ENCODE measurements around the gene CSNK1G3. TPM values are rescaled to one million over a fixed set of nuclear protein-coding genes. Genes with fewer than 3 reads are reported as not detected.
"Not testable (repeated sequence)": the region's sequence is repeated elsewhere in the genome, so short reads cannot be mapped to it uniquely, and the experiment has no call there.

The CSNK1G3 gene
- 55.7 TPM in 2 replicates for total RNA-seq (2014; rRNA removed; shearing (Covaris generic); ENCODE audit: low replicate concordance)

DNA sequence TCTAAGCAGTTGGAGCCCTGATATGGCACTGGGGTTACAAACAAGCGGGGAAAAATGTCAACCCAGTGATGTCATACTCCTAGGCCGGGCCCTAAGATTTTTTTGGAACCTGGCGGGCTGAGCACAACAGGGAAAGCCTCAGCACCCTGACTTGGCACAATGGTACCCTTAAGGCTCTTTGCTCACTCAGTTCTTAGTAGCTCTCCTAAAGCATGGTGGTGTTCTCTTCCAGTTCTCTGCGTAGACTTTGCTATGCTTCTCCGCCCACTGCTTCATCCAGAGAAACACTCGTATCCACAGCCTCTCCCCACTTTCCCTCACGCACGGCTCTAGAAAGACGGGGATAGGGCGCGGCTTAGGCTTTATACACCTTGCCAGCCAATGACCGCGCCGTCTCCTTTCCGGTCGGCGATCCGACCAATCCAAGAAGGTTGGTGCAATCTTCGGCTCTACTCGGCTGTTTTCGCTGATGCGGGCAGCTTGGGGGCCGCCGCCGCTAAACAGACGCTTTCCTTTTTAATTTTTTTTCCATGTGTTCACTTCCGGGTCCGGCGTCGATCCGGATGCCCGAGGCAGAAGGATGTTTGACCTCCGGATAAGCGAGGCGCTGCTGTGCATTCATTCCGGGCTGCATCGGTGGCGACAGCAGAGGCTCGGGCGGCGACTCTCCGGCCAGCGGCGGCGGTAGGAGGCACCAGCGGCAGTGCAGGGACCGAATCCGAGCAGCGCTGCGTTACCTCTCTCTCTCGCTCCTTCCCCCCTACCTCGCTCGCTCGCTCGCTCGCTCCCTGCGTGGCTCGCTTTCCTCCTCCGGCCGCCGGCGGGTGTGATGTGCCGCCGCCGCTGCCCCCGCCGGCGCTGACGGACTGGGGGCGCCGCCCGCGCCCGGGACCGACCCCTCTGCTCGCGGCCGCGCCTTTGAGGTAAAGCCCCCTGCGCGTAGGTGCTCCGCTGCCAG is at the start of gene CSNK1G3:
Gene CSNK1G3 (plus strand): TSS at position 530 of the 958 bp plus-strand sequence. CDS start 33,487 bp downstream, outside the sequence.
- peak within 1 kb of the TSS; percentile 83 for H3K4me3 ChIP-seq
- peak; percentile 99 for DNase-seq
- H3K9me3 ChIP-seq: no peaks in the 10 kb centered on the region
- no peaks in the 10 kb centered on the region for H3K27me3 ChIP-seq
- no peaks in the 10 kb centered on the region for H3K36me3 ChIP-seq

DNA sequence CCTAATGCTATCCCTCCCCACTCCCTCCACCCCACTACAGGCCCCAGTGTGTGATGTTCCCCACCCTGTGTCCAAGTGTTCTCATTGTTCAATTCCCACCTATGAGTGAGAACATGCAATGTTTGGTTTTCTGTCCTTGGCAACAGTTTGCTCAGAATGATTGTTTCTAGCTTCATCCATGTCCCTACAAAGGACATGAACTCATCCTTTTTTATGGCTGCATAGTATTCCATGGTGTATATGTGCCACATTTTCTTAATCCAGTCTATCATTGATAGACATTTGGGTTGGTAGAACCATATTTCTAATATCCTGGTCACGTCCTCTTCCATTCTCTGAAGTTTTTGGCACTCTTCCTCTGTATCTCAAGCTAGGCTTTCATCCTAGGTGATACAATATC is 45.1 kb upstream of the CSNK1G3 start:
- DNase-seq, H3K27me3 ChIP-seq, H3K4me3 ChIP-seq, H3K9me3 ChIP-seq, H3K36me3 ChIP-seq: not testable (repeated sequence)

DNA sequence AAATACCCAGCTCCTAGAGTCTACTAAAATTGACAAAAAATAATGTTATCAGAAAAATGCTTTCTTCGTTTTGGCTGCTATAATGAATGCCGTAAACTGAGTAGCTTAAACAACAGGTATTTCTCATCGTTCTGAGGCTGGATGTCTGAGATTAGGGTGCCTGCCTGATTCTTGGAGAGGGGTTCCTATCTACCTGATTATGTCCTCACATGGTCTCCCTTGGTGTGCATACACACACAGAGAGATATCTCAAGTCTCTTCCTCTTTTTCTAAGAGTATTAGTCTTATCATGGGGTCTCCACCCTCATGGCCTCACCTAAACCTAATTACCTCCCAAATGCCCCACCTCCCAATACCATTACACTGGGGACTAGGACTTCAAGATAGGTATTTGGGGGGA is 40.6 kb upstream of the CSNK1G3 start:
- no peaks in the 10 kb centered on the region for H3K9me3 ChIP-seq
- no peak for DNase-seq
- no peaks in the 10 kb centered on the region for H3K36me3 ChIP-seq
- no peaks in the 10 kb centered on the region; the same call in 1 of the 2 replicates for H3K27me3 ChIP-seq
- no peak overlapping the region for H3K4me3 ChIP-seq

DNA sequence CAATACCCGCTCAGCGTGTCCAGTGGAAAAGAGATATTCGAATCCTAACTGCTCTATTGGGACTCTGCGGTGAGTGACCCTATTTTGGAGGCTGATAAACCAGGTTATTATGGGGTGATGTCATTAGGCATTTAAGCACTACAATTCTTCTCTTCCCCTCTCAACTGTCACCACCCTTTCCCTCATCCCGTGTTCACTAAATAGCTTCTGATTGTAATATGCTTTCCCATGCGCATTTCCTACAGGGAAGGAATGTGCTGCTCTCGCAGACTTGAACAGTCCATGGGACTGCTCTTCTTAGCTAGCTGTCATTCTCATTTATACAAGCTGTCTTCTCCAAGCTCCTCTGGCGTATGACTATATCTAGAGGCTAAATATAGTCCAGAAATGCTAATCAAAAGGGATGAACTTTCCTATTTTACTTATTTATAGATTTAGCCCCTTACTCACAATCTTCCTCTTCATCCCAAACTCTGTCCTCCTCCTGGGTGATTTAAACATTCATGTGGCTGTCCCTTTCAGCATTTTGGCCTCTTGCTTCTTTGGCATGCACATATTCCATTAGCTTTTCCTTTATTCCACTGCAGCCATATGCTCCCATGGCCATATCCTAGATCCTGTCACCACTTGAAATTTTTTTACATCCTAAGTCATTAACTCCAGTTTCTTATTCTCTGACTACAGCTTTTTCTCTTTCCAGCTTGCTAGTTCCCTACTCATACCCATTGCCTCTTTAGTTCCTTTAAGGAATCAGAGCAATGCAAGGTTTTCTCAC is 39.6 kb upstream of the CSNK1G3 start:
- Histone ChIP-seq H3K36me3 (no peaks in the 10 kb centered on the region), H3K27me3 (no peaks in the 10 kb centered on the region)

DNA sequence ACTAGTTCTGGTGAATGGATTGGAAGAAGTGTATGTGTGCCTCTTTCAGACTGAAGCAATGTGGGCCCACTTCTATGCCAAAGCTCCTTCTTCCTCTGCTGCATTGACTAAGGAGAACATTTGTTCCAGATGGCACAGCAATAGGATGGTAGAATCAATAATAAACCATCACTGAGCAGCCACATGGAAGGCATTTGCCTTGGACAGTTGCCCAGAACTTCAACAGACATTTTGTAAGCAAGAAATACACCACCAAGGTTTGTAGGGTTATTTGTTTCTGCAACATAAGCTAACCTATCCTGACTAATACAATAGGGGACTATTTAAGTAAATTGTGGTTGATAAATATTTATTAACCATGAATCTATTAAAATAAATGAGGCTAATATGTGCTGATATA is 37.7 kb upstream of the CSNK1G3 start:
- peaks cover 4% of the 10 kb centered on the region; the same call in 1 of the 2 replicates for H3K27me3 ChIP-seq
- H3K4me3 ChIP-seq: no peak overlapping the region
- H3K36me3 ChIP-seq: no peaks in the 10 kb centered on the region
- no peaks in the 10 kb centered on the region for H3K9me3 ChIP-seq
- DNase-seq: no peak

More for the DNA sequence above, 39.6 kb upstream of the CSNK1G3 start:
- no peak overlapping the region for H3K4me3 ChIP-seq
- DNase-seq: no peak
- H3K9me3 ChIP-seq: no peaks in the 10 kb centered on the region

DNA sequence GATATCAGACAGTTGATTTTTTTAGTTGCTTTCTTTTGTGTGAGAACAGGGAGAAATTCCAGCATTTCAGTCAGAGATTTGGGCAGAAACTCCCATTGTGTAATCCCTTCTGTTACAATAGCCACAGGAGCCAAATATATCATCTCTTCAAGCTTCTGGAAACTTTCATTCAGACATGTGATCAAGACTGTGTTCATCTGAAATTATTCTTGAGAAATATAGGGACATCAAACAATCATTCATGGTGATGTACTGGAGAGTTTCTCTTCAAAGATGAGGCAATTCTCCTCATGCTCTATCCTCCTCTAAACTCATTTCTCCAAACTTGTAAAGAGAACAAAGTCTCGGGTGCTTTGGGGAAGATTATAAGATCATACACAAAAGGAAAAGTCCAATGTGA is 35.2 kb upstream of the CSNK1G3 start:
- no peak for DNase-seq
- Histone ChIP-seq H3K27me3 (peaks cover 4% of the 10 kb centered on the region; the same call in 1 of the 2 replicates), H3K4me3 (no peak overlapping the region), H3K36me3 (no peaks in the 10 kb centered on the region), H3K9me3 (no peaks in the 10 kb centered on the region)

DNA sequence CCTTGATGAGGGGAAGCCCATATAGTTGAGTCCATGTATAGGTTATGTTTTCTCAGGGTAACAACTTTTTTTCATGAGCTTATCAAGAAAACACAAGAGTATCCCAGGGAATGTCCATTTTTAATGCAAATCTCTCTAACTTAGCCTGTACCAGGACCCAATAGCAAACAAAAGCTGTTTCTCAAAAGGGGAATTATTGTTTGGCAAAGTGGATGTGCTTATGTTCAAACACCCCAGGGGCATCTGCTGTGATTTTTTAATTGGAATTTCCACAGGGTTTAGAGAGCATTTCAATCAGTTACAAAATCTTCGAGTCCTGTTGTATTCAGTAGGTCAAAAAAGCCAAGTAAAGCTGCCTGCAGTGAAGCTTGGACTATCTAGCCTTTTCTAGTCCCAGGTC is 33.4 kb upstream of the CSNK1G3 start:
- no peaks in the 10 kb centered on the region for H3K36me3 ChIP-seq
- no peak overlapping the region for H3K4me3 ChIP-seq
- peaks cover 4% of the 10 kb centered on the region; the same call in 1 of the 2 replicates for H3K27me3 ChIP-seq
- DNase-seq: no peak
- no peaks in the 10 kb centered on the region for H3K9me3 ChIP-seq

DNA sequence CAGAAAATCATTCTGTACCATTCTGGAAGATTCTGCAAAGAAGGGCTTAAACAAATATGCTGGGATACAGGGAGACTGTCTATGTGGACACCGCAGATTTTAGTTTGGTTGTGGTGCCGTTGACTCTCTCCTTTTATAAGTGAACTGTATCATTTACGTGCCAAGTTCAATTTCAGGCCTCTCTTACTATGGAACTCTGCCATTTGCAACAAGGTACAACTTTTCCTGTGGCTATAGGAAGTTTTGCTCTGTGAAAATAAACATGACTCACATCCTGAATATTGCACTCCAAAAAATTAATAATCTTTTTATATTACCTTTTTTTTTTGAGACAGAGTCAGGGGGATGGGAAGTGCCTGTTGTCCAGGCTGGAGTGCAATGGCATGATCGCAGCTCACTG is 29.7 kb upstream of the CSNK1G3 start:
- H3K9me3 ChIP-seq: no peaks in the 10 kb centered on the region
- DNase-seq: no peak

DNA sequence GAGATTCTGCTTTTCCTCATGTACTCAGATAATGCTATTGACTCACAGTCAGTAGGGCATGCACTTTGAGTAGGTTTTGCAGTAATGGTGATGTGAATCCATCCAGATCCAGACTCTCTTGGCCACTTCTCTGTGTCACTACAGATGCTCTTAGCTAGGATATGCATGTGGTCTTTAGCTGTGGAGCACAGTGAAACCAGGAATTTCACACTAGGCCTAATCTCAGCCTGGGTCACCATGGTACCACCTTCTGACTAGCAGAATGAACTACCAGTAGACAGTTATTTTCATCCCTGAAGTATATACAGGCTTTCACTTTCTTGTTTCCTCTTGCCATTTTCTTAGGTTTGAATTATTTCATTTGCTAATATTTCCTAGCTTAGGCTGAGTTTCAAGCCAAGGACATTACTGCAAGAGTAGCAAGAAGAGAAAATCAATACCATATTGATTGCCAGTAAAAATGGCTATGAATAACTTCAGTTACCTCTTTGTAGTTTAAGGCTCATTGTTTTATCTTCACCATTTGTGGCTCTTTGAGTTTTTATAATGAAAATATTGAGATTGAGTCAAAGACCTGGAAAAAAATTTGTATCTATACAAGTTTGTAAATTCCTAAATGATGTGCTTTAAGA is 28.4 kb upstream of the CSNK1G3 start:
- Histone ChIP-seq H3K4me3 (no peak overlapping the region), H3K27me3 (no peaks in the 10 kb centered on the region), H3K36me3 (no peaks in the 10 kb centered on the region), H3K9me3 (no peaks in the 10 kb centered on the region)
- no peak for DNase-seq

More for the DNA sequence above, 29.7 kb upstream of the CSNK1G3 start:
- H3K36me3 ChIP-seq: no peaks in the 10 kb centered on the region
- H3K27me3 ChIP-seq: peaks cover 4% of the 10 kb centered on the region; the same call in 1 of the 2 replicates
- no peak overlapping the region for H3K4me3 ChIP-seq

DNA sequence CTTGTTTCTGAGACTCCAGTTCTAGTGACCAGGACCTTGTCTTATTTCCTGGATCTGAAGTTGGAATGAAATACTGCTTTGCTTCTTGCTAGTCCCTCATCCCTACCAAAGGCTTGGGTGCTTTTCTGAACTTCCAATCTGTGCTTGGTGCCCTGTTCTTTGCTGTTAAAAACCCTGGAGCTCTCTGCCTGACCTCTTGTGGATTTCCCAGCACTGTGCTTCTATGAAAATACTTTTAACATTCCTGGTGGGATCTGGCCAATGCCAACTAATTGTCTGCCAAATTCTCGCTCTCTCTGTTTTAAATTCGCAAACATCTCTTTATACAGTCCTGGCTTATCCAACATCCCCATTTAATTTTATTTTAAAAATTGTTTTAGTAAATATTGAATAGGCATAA is 26.7 kb upstream of the CSNK1G3 start:
- H3K36me3 ChIP-seq: no peaks in the 10 kb centered on the region
- DNase-seq: no peak
- H3K27me3 ChIP-seq: no peaks in the 10 kb centered on the region
- H3K9me3 ChIP-seq: no peaks in the 10 kb centered on the region
- no peak overlapping the region for H3K4me3 ChIP-seq

DNA sequence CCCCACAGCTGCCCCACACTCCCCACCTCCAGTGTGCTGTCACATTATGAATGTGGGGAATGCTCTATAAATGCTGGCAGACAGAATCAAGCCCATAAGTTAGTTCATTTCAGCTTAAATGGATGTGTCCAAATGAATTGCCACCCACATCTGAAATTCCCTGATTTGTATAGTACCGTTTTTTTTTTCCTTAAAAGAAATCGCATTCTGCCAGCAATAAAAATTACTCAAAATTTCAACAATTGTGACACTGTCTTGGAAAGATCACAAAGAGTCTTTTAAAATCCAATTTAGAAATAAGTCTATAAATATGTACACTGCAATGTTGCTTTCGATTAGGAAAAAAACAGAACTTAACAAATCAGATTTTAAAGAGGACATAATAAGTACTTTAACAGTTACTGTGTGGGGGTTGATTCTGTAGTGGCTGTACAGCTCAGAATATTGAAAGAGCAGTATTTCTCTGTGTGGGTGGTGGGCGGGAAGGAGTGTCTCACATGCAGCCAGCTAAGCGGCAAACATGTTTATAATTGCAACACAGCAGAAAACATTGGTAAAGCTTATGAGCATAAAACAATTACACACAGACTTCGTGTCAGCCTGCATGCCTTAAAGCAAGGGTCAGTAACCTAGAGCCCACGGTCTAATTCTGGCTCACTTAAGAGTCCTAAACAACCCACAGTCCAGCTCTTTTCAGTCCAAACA is 24.9 kb upstream of the CSNK1G3 start:
- H3K4me3 ChIP-seq: no peak overlapping the region
- DNase-seq: peak; percentile 49

DNA sequence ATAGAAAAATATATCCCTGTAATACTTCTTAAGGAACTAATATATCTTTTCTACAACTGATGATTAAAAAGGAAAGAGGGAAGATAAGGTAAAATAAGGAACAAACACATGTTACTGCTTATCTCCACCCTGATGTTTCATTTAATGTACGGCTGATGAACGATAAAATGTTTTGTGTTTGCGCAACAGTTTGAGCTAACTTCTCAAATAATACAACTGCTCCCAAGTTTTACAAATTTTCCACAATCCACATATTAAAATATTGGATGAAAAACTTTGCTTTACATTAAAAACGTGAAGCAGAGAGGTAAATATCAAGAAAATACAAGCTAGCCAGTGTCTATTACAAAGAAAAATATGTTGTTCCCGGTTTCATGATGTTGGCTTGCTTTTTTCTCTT is 21.0 kb upstream of the CSNK1G3 start:
- Histone ChIP-seq H3K9me3 (no peaks in the 10 kb centered on the region), H3K4me3 (no peak overlapping the region), H3K36me3 (no peaks in the 10 kb centered on the region), H3K27me3 (no peaks in the 10 kb centered on the region)
- no peak for DNase-seq

More for the DNA sequence above, 24.9 kb upstream of the CSNK1G3 start:
- Histone ChIP-seq H3K36me3 (no peaks in the 10 kb centered on the region), H3K9me3 (no peaks in the 10 kb centered on the region), H3K27me3 (no peaks in the 10 kb centered on the region)

DNA sequence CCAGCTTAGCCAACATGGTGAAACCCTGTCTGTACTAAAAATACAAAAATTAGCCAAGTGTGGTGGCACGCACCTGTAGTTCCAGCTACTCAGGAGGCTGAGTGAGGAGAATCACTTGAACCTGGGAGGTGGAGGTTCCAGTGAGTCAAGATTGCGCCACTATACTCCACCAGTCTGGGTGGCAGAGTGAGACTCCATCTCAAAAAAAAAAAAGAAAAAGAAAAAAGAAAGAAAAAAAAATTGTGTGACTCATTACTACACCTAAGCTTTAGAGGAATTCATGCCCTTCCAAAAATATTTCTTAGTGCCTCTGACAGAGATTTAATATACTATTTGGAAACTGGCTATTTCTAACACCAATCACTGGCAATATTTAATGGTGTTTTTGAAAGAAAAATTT is 16.8 kb upstream of the CSNK1G3 start:
- not testable (repeated sequence) for H3K9me3 ChIP-seq, H3K27me3 ChIP-seq, DNase-seq, H3K36me3 ChIP-seq, H3K4me3 ChIP-seq

DNA sequence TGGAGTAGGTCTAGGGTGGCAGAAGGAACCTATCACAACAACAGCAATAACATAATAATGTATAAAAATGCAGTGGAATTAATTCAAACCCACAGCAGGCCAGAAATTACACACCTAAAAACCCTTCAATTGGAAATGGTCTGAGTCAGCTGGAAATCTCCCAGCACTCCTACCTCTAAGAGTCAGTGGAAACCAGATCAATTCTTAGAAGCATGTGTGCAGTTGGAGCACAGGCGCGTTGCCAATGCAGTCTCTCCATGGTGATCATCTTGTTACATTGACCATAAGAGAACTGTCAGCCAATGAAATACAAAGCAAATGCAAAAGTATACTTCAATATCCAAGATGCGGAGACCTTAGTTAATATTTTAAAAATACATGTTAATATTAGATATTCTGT is 15.1 kb upstream of the CSNK1G3 start:
- Histone ChIP-seq H3K36me3 (no peaks in the 10 kb centered on the region), H3K4me3 (no peak overlapping the region), H3K9me3 (no peaks in the 10 kb centered on the region), H3K27me3 (no peaks in the 10 kb centered on the region)
- peak; percentile 81 for DNase-seq

DNA sequence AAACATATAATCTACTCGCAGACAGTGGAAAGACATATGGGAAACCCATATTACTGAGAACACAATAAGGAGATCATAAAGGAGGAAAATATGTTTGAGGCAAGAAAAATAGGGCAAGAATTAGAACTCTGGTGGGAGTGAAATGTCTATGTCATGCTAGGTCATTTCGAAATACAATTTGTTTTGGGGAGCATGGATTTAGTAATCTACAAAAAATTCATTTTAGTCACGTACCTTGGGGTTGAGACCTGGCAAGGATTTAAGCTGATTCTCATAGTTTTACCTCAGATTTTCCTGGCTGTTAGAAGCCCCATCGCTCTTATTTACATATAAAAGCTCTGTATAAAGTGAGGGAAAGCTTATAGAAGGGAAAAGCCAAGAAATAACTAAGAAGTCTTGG is 11.5 kb upstream of the CSNK1G3 start:
- Histone ChIP-seq H3K36me3 (no peaks in the 10 kb centered on the region), H3K9me3 (no peaks in the 10 kb centered on the region), H3K4me3 (no peak overlapping the region), H3K27me3 (peaks cover 2% of the 10 kb centered on the region; the same call in 1 of the 2 replicates)
- no peak for DNase-seq

DNA sequence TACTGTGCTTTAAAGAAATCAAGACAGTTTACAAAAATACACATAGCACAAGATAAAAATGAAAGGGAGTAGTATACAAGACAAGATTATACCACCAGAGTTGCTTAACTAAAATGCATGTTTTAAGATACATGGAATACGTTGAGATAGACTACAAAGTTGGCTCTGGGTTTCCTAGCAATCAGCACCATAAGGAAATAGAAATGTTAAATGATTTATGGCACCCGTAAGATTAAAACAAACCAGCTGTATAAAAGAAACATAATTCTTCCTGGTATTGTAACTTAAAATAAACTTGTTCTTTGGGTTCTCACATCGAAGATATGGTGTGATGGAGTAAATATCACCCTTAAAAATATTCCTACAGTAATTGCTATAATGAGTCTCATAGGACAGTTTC is 9.9 kb upstream of the CSNK1G3 start:
- no peaks in the 10 kb centered on the region for H3K9me3 ChIP-seq
- peaks cover 2% of the 10 kb centered on the region; the same call in 1 of the 2 replicates for H3K27me3 ChIP-seq
- no peak for DNase-seq
- H3K36me3 ChIP-seq: no peaks in the 10 kb centered on the region
- H3K4me3 ChIP-seq: no peak overlapping the region

All from MG63 (cell line).